K562 (cell line): Measurements from ENCODE around the gene FHIP1B. TPM values are rescaled to one million over a fixed set of nuclear protein-coding genes. Genes with fewer than 3 reads are reported as not detected.

ENCODE experiments used
- ATAC-seq: fragments of 200-7000 bp; cut with Tn5 transposase; 3 replicates; pipeline ENCODE4 v1.9.1; 2020; ENCODE audit warnings: moderate library complexity
- BruUV-seq: library from RNA; stranded (reverse); fragments of 400-500 nt; replicated peaks from 2 replicates; lab custom pipeline; 2021; lab: Mats Ljungman, UMichigan
- CTCF ChIA-PET: fragments of 300-600 bp; formaldehyde crosslinking; extraction: SDS; loops from one replicate; lab custom pipeline; 2021; ENCODE audit warnings: low intra/inter-chr PET ratio; lab: Yijun Ruan, JAX
- POLR2A ChIA-PET: fragments of 300-600, 350-650 bp; sonication (Branson Sonifier 250); formaldehyde crosslinking; extraction: SDS; loops from one replicate; lab custom pipeline; 2021; ENCODE audit warnings: antibody characterized with exemption, inconsistent platforms; lab: Yijun Ruan, JAX
- DNase-seq, 4 experiments: peaks; one replicate each; pipeline versions ENCODE4 v3.0.0 to v3.0.0-alpha.2; 2011 to 2018; ENCODE audit warnings: low spot score in 3 of 4, mixed read lengths in 3 of 4; ENCODE audit errors: extremely low read depth in 1 of 4
- FAIRE-seq: peaks from 2 replicates; lab custom pipeline; 2011; peaks lifted over from hg19 to GRCh38; lab: Jason Lieb, UNC
- H2AFZ ChIP-seq: 2 replicates; pipeline ENCODE4 v1.6.0; 2011; ENCODE audit warnings: low read depth, low read length, control low read depth, inconsistent platforms
- H3K27ac ChIP-seq: fragments of 200-600 bp; 3 replicates; pipeline ENCODE4 v1.8.0; 2011; ENCODE audit warnings: low read depth, mild to moderate bottlenecking, control low read depth, inconsistent platforms, low read length, moderate library complexity, mixed read lengths; ENCODE audit errors: extremely low read depth
- H3K27me3 ChIP-seq, 2 experiments: fragments of 300-600 bp in 1 of 2; 2 replicates in 1 of 2; 3 replicates in 1 of 2; pipeline versions ENCODE4 v1.6.0 to v1.8.0; 2011; ENCODE audit warnings: inconsistent platforms in 2 of 2, low read length in 2 of 2, mild to moderate bottlenecking in 1 of 2, mixed read lengths in 1 of 2, moderate library complexity in 1 of 2; ENCODE audit not compliant: control insufficient read depth in 2 of 2, insufficient read depth in 2 of 2
- H3K36me3 ChIP-seq: fragments of 300-600 bp; 3 replicates; pipeline ENCODE4 v1.8.0; 2011; ENCODE audit warnings: mild to moderate bottlenecking, low read length, inconsistent platforms; ENCODE audit not compliant: control insufficient read depth, insufficient read depth
- H3K4me1 ChIP-seq, 2 experiments: fragments of 200-600 bp in 1 of 2; replicated peaks in 1 of 2; 2 replicates in 1 of 2; 3 replicates in 1 of 2; pipeline versions ENCODE4 v1.5.1 to v1.8.0; 2011; ENCODE audit warnings: inconsistent platforms in 2 of 2, low read length in 2 of 2, mild to moderate bottlenecking in 1 of 2, mixed read lengths in 1 of 2, moderate library complexity in 1 of 2; ENCODE audit not compliant: control insufficient read depth in 2 of 2, insufficient read depth in 2 of 2
- H3K4me2 ChIP-seq: 2 replicates; pipeline ENCODE4 v1.6.1; 2011; ENCODE audit warnings: low read length, control low read depth, inconsistent platforms, mixed read lengths; ENCODE audit not compliant: insufficient read depth
- H3K4me3 ChIP-seq: fragments of 200-600 bp; sonication (generic), shearing (Covaris generic); 2 replicates; pipeline ENCODE4 v1.5.1; 2016; ENCODE audit warnings: control low read depth, inconsistent platforms
- H3K79me2 ChIP-seq: fragments of 200-600 bp; 3 replicates; pipeline ENCODE4 v1.8.0; 2011; ENCODE audit warnings: low read length, inconsistent platforms; ENCODE audit not compliant: control insufficient read depth, insufficient read depth
- H3K9ac ChIP-seq, 2 experiments: 2 replicates each; pipeline versions ENCODE4 v1.6.0 to v1.6.1; 2011; ENCODE audit warnings: low read depth in 2 of 2, low read length in 2 of 2, control low read depth in 1 of 2, inconsistent platforms in 1 of 2, mild to moderate bottlenecking in 1 of 2, mixed read lengths in 1 of 2; ENCODE audit not compliant: insufficient read depth in 1 of 2
- H3K9me1 ChIP-seq: one replicate; pipeline ENCODE4 v1.6.0; 2011; ENCODE audit warnings: inconsistent platforms, mild to moderate bottlenecking, low read length, moderate library complexity; ENCODE audit not compliant: control insufficient read depth, insufficient read depth
- H3K9me3 ChIP-seq: replicated peaks from 2 replicates; pipeline ENCODE4 v1.5.1; 2011; ENCODE audit warnings: low read depth, low read length, inconsistent platforms; ENCODE audit not compliant: control insufficient read depth, insufficient read depth
- H4K20me1 ChIP-seq: replicated peaks from 2 replicates; pipeline ENCODE4 v1.6.1; 2011; ENCODE audit warnings: low read length, inconsistent platforms, mixed read lengths; ENCODE audit not compliant: control insufficient read depth, insufficient read depth
- ARHGAP35 ChIP-seq: fragments of 450-650 bp; IDR thresholded peaks from 2 replicates; pipeline ENCODE4 v1.6.1; 2018; ENCODE audit not compliant: partially characterized antibody
- BCLAF1 ChIP-seq, 2 experiments: fragments of 450-650 bp in 1 of 2; IDR thresholded peaks; 2 replicates each; pipeline ENCODE4 v1.6.1; 2011 to 2017; ENCODE audit warnings: low read depth in 2 of 2, antibody characterized with exemption in 1 of 2, borderline replicate concordance in 1 of 2, low read length in 1 of 2, mild to moderate bottlenecking in 1 of 2, mixed read lengths in 1 of 2; ENCODE audit not compliant: control insufficient read depth in 1 of 2
- BCOR ChIP-seq: fragments of 450-650 bp; IDR thresholded peaks from 2 replicates; pipeline ENCODE4 v1.6.1; 2016
- ELF1 ChIP-seq: fragments of 200-800 bp; sonication (Bioruptor generic); IDR thresholded peaks from 2 replicates; pipeline ENCODE4 v1.6.1; 2016; ENCODE audit warnings: missing genetic modification characterization, missing compliant biosample characterization
- ELF2 ChIP-seq: fragments of 250-450 bp; sonication (Bioruptor Pico); IDR thresholded peaks from 2 replicates; pipeline ENCODE4 v1.5.0; 2021; ENCODE audit warnings: mild to moderate bottlenecking
- NBN ChIP-seq: fragments of 450-650 bp; IDR thresholded peaks from 2 replicates; pipeline ENCODE4 v1.6.1; 2016; ENCODE audit warnings: low read depth, mild to moderate bottlenecking
- POLR2AphosphoS2 ChIP-seq: IDR thresholded peaks from 2 replicates; pipeline ENCODE4 v1.6.1; 2012; ENCODE audit warnings: low read length, improper control_type of control experiment
- RBM39 ChIP-seq: fragments of 200-400 bp; formaldehyde crosslinking; optimal IDR thresholded peaks from 2 replicates; pipeline ENCODE3; 2018; ENCODE audit warnings: low read depth, low read length
- WGBS: fragments of 100-300 bp; shearing (Covaris generic); methylation state at CpG from one replicate; pipeline ENCODE4 v1.1.6; 2016; ENCODE audit warnings: low coverage, mixed read lengths; ENCODE audit not compliant: insufficient coverage; ENCODE audit errors: missing lambda C conversion rate; 5-methylcytosine and 5-hydroxymethylcytosine counted together
- in situ Hi-C: fragments of 300-500 bp; cut with MboI; formaldehyde crosslinking; loops from 4 replicates; pipeline ENCODE4 v1.15.0; 2018; ENCODE audit warnings: inconsistent platforms, mixed read lengths
- intact Hi-C: fragments of 100-400 bp; cut with micrococcal nuclease; formaldehyde crosslinking; loops from 2 replicates; pipeline ENCODE4 v1.14.2; 2022
- polyA plus RNA-seq, 8 experiments: library from polyadenylated mRNA; depleted of rRNA in 4 of 8; stranded (reverse) in 5 of 8; unstranded in 3 of 8; fragments of >200 nt; fragmentation: Nextera tagmentation in 2 of 8; fragmentation: Illumina TruSeq in 1 of 8; extraction: Ambion mirVana in 2 of 8; extraction: Trizol in 1 of 8; gene quantifications; 2 replicates each; pipeline versions ENCODE4 v1.2.1 to v1.2.3, GENCODE V29; 2011 to 2014; ENCODE audit warnings: inconsistent platforms in 1 of 8, missing spikeins in 1 of 8
- total RNA-seq, 7 experiments: library from RNA; depleted of rRNA in 6 of 7; stranded (reverse); fragments of >200 nt in 6 of 7; fragmentation: Illumina TruSeq in 2 of 7; extraction: Trizol in 2 of 7; gene quantifications; 2 replicates each; pipeline versions ENCODE4 v1.2.1 to v1.2.3, GENCODE V29; 2011 to 2021; ENCODE audit warnings: low replicate concordance in 1 of 7
- TF ChIP-seq, protein P1 (sequence below): fragments of 250-450 bp; sonication (Bioruptor Pico); IDR thresholded peaks from 2 replicates; pipeline ENCODE4 v1.5.0; 2020; ENCODE audit warnings: mild to moderate bottlenecking, borderline replicate concordance

FHIP1B gene
- total and polyA plus RNA-seq, 9 of the 15 experiments (the other 6 are each of a cell fraction or from before 2014, with no cell fraction given) = 0.94 to 24.7 (median 15.6) TPM

GRCh38 chr11:6225896-6226295, 8.5 kb downstream of the FHIP1B start:
- Histone ChIP-seq H3K4me3 (no peak overlapping the region), H4K20me1 (peaks cover 10% of the 10 kb centered on the region), H2AFZ (no peak overlapping the region), H3K79me2 (peaks cover 40% of the 10 kb centered on the region), H3K4me1 (peaks cover 5 to 33% of the 10 kb centered on the region in 2 experiments), H3K9me1 (peaks cover 7% of the 10 kb centered on the region), H3K27me3 (no peaks in the 10 kb centered on the region), H3K9me3 (no peaks in the 10 kb centered on the region), H3K4me2 (no peak overlapping the region), H3K36me3 (peaks cover 33% of the 10 kb centered on the region; the same call in 2 of the 3 replicates), H3K27ac (no peak overlapping the region), H3K9ac (no peak overlapping the region)
- intact Hi-C loops (no loop called here), in situ Hi-C loops (no loop called here)
- CTCF ChIA-PET = no interaction called here
- no peak for TF ChIP-seq ELF2
- no peak for TF ChIP-seq POLR2AphosphoS2
- no peak for TF ChIP-seq ARHGAP35
- no peak for TF ChIP-seq NBN
- TF ChIP-seq, protein P1, sequence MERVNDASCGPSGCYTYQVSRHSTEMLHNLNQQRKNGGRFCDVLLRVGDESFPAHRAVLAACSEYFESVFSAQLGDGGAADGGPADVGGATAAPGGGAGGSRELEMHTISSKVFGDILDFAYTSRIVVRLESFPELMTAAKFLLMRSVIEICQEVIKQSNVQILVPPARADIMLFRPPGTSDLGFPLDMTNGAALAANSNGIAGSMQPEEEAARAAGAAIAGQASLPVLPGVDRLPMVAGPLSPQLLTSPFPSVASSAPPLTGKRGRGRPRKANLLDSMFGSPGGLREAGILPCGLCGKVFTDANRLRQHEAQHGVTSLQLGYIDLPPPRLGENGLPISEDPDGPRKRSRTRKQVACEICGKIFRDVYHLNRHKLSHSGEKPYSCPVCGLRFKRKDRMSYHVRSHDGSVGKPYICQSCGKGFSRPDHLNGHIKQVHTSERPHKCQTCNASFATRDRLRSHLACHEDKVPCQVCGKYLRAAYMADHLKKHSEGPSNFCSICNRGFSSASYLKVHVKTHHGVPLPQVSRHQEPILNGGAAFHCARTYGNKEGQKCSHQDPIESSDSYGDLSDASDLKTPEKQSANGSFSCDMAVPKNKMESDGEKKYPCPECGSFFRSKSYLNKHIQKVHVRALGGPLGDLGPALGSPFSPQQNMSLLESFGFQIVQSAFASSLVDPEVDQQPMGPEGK (CRISPR knock-in tag) = no peak
- TF ChIP-seq RBM39 = no peak
- TF ChIP-seq BCLAF1 (IDR thresholded peaks at IDR 0.05; ENCODE audit: borderline replicate concordance in 1 of 2, control insufficient read depth in 1 of 2, low read depth in 2 of 2, low read length in 1 of 2) = no peak
- TF ChIP-seq BCOR = no peak
- TF ChIP-seq ELF1 = no peak
- FAIRE-seq (no peak), ATAC-seq (0 out of 3 replicates have a peak, but pooled peaks have one; percentile 15), DNase-seq (no peak)
- POLR2A ChIA-PET = interaction anchor here (2.6 kb wide), 1 partner anchor 10 kb away, joined by 11 read pairs; no protein-coding TSS in a partner anchor
- 85% methylated on average over 2 of the region's 2 CpGs for WGBS
- BruUV-seq = no TSS peak
